Fibroblast of villous mesenchyme (primary cell): Measurements from ENCODE around the gene JAG1. TPM values are rescaled to one million over a fixed set of nuclear protein-coding genes. Genes with fewer than 3 reads are reported as not detected.

Experiments used
- DNase-seq: peaks from one replicate; pipeline ENCODE4 v3.0.0-alpha.2; 2010; ENCODE audit warnings: low read depth
- H3K4me3 ChIP-seq: 2 replicates; pipeline ENCODE4 v1.5.1; 2011; ENCODE audit warnings: low read depth, mild to moderate bottlenecking, low read length
- CTCF ChIP-seq: IDR thresholded peaks from 2 replicates; pipeline ENCODE4 v1.5.1; 2012; ENCODE audit warnings: low read depth, mild to moderate bottlenecking, low read length; ENCODE audit not compliant: insufficient read depth
- total RNA-seq: library from RNA; depleted of rRNA; stranded (reverse); fragments of >200 nt; gene quantifications from 2 replicates; pipeline ENCODE4 v1.2.3, GENCODE V29; 2012

Gene JAG1
- total RNA-seq, 1 donor = 12.1 TPM

DNA sequence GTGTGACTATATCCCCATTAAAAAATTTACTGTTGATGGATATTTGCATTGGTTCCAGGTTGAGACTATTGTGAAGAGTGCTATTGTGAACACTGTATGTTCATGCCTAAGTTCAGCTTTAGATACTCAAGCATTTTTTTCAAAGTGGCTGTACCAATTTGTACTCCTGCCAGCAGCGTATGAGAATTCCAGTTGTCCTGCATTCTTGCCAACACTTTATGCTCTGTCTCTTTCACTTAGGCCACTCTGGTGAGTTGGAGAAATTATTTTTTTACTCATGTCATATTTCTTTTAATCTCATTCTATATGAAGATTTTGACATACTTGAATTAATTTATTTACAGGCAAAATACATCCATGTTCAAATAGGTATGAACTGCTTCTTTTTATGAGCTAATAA, 76.2 kb downstream of the JAG1 start:
- DNase-seq = no peak
- TF ChIP-seq CTCF = no peak
- H3K4me3 ChIP-seq = no peak overlapping the region

DNA sequence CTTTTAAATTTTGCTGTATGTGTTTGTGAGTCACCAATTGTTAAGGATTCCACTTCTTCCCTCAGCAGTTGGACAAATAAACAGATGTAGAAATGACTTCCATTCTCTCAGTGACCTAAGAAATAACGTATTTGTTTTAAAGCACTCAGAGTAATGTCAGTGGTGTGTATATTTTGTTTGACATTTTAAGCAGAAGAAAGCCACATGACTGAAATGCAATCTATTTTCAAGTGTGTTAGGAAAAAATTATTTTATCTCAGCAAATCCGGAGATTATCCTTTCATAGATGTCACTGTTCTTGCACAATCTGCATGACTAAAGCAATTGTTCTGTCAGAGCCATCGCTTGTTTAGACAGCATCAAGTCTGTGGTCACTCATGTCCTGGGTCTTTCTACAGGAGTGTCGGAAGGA, 77.1 kb downstream of the JAG1 start:
- no peak overlapping the region for H3K4me3 ChIP-seq
- TF ChIP-seq CTCF = no peak
- peak; percentile 90 for DNase-seq

GRCh38 chr20:10595985-10596384, 77.8 kb downstream of the JAG1 start:
- DNase-seq = no peak
- H3K4me3 ChIP-seq = no peak overlapping the region
- no peak for TF ChIP-seq CTCF

- DNase-seq = no peak
- no peak for TF ChIP-seq CTCF
- no peak overlapping the region for H3K4me3 ChIP-seq
These were observed 78.5 kb downstream of the JAG1 start for GRCh38 chr20:10595266-10595665.

- TF ChIP-seq CTCF = no peak
- no peak for DNase-seq
- no peak overlapping the region for H3K4me3 ChIP-seq
These were observed 79.4 kb downstream of the JAG1 start for GRCh38 chr20:10594296-10594868.

- no peak overlapping the region for H3K4me3 ChIP-seq
- TF ChIP-seq CTCF = no peak
- no peak for DNase-seq
These were observed 81.8 kb downstream of the JAG1 start for GRCh38 chr20:10591946-10592521.
